Tibial nerve (tissue), 3 donors: ENCODE data around the gene SYK.
A peak's percentile ranks its signal among the peaks of the same experiment; 100 is the strongest.
"Not testable (repeated sequence)": the region's sequence is repeated elsewhere in the genome, so short reads cannot be mapped to it uniquely, and the experiment has no call there.

Source experiments
- CTCF ChIP-seq, 5 experiments: fragments of 200-600 bp in 3 of 5; fragments of 450-650 bp in 2 of 5; sonication (generic) in 3 of 5; IDR thresholded peaks; one replicate each; pipeline ENCODE4 v1.5.1; 2016 to 2019; ENCODE audit warnings: antibody characterized with exemption in 5 of 5, mild to moderate bottlenecking in 3 of 5, moderate library complexity in 2 of 5
- POLR2A ChIP-seq, 2 donors: fragments of 450-650 bp; IDR thresholded peaks; one replicate each; pipeline ENCODE4 v1.6.1; 2017; ENCODE audit warnings: antibody characterized with exemption in 2 of 2, mild to moderate bottlenecking in 2 of 2, moderate library complexity in 2 of 2

- TF ChIP-seq POLR2A (IDR thresholded peaks at IDR 0.05), result not testable (repeated sequence)
- peak in 3 of 5 experiments; percentile 19 to 49 (median 35) for TF ChIP-seq CTCF (IDR thresholded peaks at IDR 0.05)
Observed at GRCh38 chr9:90755514-90756371, 45.9 kb upstream of the SYK start.
